MM.1S (cell line): Measurements from ENCODE around the gene ECE1.

ENCODE experiments used
- DNase-seq: peaks from one replicate; pipeline ENCODE4 v3.0.0-alpha.2; 2015
- H2AFZ ChIP-seq: fragments of 300-600 bp; sonication (generic); 2 replicates; pipeline ENCODE4 v1.6.0; 2016; ENCODE audit warnings: antibody characterized with exemption, low read length
- H3F3A ChIP-seq: fragments of 300-600 bp; sonication (generic); 2 replicates; pipeline ENCODE4 v1.6.1; 2016; ENCODE audit warnings: mild to moderate bottlenecking, antibody characterized with exemption, low read length, moderate library complexity, mixed read lengths; ENCODE audit not compliant: insufficient read depth
- H3K27ac ChIP-seq: fragments of 300-600 bp; sonication (generic); 2 replicates; pipeline ENCODE4 v1.5.1; 2016; ENCODE audit warnings: mild to moderate bottlenecking, low read length
- H3K27me3 ChIP-seq: fragments of 300-600 bp; sonication (generic); replicated peaks from 2 replicates; pipeline ENCODE4 v1.6.0; 2016; ENCODE audit warnings: low read length; ENCODE audit not compliant: insufficient read depth
- H3K36me3 ChIP-seq: fragments of 300-600 bp; sonication (generic); replicated peaks from 2 replicates; pipeline ENCODE4 v1.6.1; 2016; ENCODE audit warnings: mild to moderate bottlenecking, low read length, mixed read lengths; ENCODE audit not compliant: insufficient read depth
- H3K4me1 ChIP-seq: fragments of 300-600 bp; sonication (generic); 2 replicates; pipeline ENCODE4 v1.6.1; 2016; ENCODE audit warnings: low read length, mixed read lengths
- H3K4me2 ChIP-seq: fragments of 300-600 bp; sonication (generic); 2 replicates; pipeline ENCODE4 v1.6.0; 2016; ENCODE audit warnings: low read depth, low read length
- H3K4me3 ChIP-seq: fragments of 300-600 bp; sonication (generic); 2 replicates; pipeline ENCODE4 v1.5.1; 2016; ENCODE audit warnings: low read length, mixed read lengths
- H3K79me2 ChIP-seq: fragments of 300-600 bp; sonication (generic); 2 replicates; pipeline ENCODE4 v1.6.1; 2016; ENCODE audit warnings: mixed run types, low read length, mixed read lengths
- H3K9ac ChIP-seq: fragments of 300-600 bp; sonication (generic); 2 replicates; pipeline ENCODE4 v1.6.1; 2016; ENCODE audit warnings: low read length, mixed read lengths
- H3K9me2 ChIP-seq: fragments of 300-600 bp; sonication (generic); replicated peaks from 2 replicates; pipeline ENCODE4 v1.6.1; 2016; ENCODE audit warnings: mild to moderate bottlenecking, low read length, mixed read lengths; ENCODE audit not compliant: insufficient read depth
- H3K9me3 ChIP-seq: fragments of 300-600 bp; sonication (generic); replicated peaks from 2 replicates; pipeline ENCODE4 v1.6.1; 2016; ENCODE audit warnings: mild to moderate bottlenecking, low read length, mixed read lengths; ENCODE audit not compliant: insufficient read depth
- H4K20me1 ChIP-seq: fragments of 300-600 bp; sonication (generic); 2 replicates; pipeline ENCODE4 v1.6.1; 2016; ENCODE audit warnings: mild to moderate bottlenecking, low read length, moderate library complexity, mixed read lengths; ENCODE audit not compliant: insufficient read depth
- CTCF ChIP-seq: fragments of 300-600 bp; sonication (generic); IDR thresholded peaks from 2 replicates; pipeline ENCODE4 v1.5.1; 2016; ENCODE audit warnings: antibody characterized with exemption, low read length, mixed read lengths
- EZH2 ChIP-seq: fragments of 300-600 bp; sonication (generic); optimal IDR thresholded peaks from 2 replicates; pipeline ENCODE3; 2017; ENCODE audit warnings: low read depth, mild to moderate bottlenecking, antibody characterized with exemption, low read length, mixed read lengths
- EZH2phosphoT487 ChIP-seq: fragments of 300-600 bp; sonication (generic); IDR thresholded peaks from 2 replicates; pipeline ENCODE4 v1.6.1; 2018; ENCODE audit warnings: antibody characterized with exemption, low read length

The ECE1 gene

DNA sequence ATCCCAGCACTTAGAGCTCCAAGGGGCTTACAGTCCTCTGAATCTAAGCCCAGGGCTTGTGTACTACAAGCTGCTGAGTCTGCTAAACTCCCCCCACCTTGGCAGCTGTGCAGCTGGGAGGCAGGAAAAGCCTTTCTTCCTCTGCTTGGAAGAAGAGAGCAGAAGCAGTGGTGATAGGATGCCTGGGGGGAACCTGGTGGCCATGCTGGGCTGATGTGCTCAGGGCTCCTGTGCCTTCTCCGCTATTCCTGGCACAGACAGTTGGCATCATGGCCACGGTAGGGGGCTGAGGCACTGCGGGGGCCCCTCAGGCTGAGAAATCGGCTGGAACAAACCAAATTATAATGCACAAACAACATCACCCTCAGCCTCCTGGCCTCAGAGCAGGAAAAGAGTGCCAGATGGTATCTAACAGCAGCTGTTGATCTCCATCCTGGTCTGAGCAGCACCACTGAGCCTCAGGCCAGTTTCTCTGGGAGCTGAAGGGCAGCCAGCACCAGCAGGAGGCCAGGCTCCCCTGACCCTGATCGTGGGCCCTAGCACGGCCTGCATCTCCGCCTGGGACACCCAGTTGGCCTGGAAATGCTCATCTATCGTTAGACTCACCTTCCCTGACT, 35.8 kb downstream of the ECE1 start:
- H3F3A ChIP-seq: no peaks in the 10 kb centered on the region
- H2AFZ ChIP-seq: no peak overlapping the region
- H3K4me3 ChIP-seq: no peak overlapping the region
- TF ChIP-seq EZH2 (no peak), CTCF (no peak), EZH2phosphoT487 (no peak)
- no peak overlapping the region for H3K4me2 ChIP-seq
- no peaks in the 10 kb centered on the region for H3K27me3 ChIP-seq
- H3K36me3 ChIP-seq: no peaks in the 10 kb centered on the region
- no peaks in the 10 kb centered on the region for H3K79me2 ChIP-seq
- no peaks in the 10 kb centered on the region for H4K20me1 ChIP-seq
- no peak for DNase-seq
- H3K27ac ChIP-seq: no peak overlapping the region
- no peaks in the 10 kb centered on the region for H3K9me2 ChIP-seq
- H3K9me3 ChIP-seq: no peaks in the 10 kb centered on the region
- H3K9ac ChIP-seq: no peak overlapping the region
- H3K4me1 ChIP-seq: no peaks in the 10 kb centered on the region

GRCh38 chr1:21251773-21252471, 38.3 kb downstream of the ECE1 start:
- no peak overlapping the region for H2AFZ ChIP-seq
- no peak overlapping the region for H3K9ac ChIP-seq
- no peaks in the 10 kb centered on the region for H3K36me3 ChIP-seq
- H3K79me2 ChIP-seq: no peaks in the 10 kb centered on the region
- H3K4me3 ChIP-seq: no peak overlapping the region
- no peak overlapping the region for H3K27ac ChIP-seq
- no peaks in the 10 kb centered on the region for H3F3A ChIP-seq
- no peaks in the 10 kb centered on the region for H3K4me1 ChIP-seq
- no peaks in the 10 kb centered on the region for H4K20me1 ChIP-seq
- no peaks in the 10 kb centered on the region for H3K27me3 ChIP-seq
- no peaks in the 10 kb centered on the region for H3K9me3 ChIP-seq
- no peak for TF ChIP-seq EZH2phosphoT487
- TF ChIP-seq EZH2: no peak
- TF ChIP-seq CTCF: no peak
- no peak for DNase-seq
- H3K9me2 ChIP-seq: no peaks in the 10 kb centered on the region
- no peak overlapping the region for H3K4me2 ChIP-seq

DNA sequence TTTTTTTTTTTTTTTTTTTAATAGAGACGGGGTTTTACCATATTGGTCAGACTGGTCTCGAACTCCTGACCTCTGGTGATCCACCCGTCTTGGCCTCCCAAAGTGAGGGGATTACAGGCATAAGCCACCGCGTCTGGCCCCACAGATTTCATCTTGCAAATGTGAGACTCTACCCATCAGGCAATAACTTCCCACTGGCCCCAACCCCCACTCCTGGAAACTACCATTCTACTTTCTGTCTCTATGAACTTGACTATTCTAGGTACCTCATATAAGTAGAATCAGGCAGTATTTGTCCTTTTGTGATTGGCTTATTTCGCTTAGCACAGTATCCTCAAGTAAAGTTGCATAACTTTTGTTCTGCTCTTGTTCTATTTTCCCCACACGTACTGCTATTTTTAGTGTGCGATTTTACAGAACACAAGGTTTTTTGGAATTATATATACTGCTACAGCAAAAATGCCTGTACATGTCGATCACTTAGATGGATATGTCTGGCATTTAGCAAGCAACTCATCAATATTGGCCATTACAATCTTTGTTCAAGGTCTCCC, 40.2 kb downstream of the ECE1 start:
- Histone ChIP-seq H3K4me2 (no peak overlapping the region), H2AFZ (no peak overlapping the region), H3K79me2 (no peaks in the 10 kb centered on the region), H3K4me1 (no peaks in the 10 kb centered on the region), H3K36me3 (no peaks in the 10 kb centered on the region), H3K9me3 (no peaks in the 10 kb centered on the region), H3K4me3 (no peak overlapping the region), H3F3A (no peaks in the 10 kb centered on the region), H3K9me2 (no peaks in the 10 kb centered on the region), H3K9ac (no peak overlapping the region), H3K27me3 (no peaks in the 10 kb centered on the region), H4K20me1 (no peaks in the 10 kb centered on the region), H3K27ac (no peak overlapping the region)
- DNase-seq: no peak
- no peak for TF ChIP-seq EZH2
- no peak for TF ChIP-seq EZH2phosphoT487
- no peak for TF ChIP-seq CTCF
